Measurements from ENCODE around the gene KIF26A.

Gene KIF26A

GRCh38 chr14:104179564-104180129 is 41.3 kb downstream of the KIF26A start:
- DNase-seq, result no peak

- DNase-seq, result no peak
Observed at GRCh38 chr14:104180561-104181165, 42.3 kb downstream of the KIF26A start.

GRCh38 chr14:104181761-104182530 is 43.6 kb downstream of the KIF26A start:
- DNase-seq, result no peak

GRCh38 chr14:104182857-104183425 is 44.6 kb downstream of the KIF26A start:
- DNase-seq, result no peak

GRCh38 chr14:104183796-104184195 is 45.4 kb downstream of the KIF26A start:
- no peak for DNase-seq

GRCh38 chr14:104184506-104184905 is 46.1 kb downstream of the KIF26A start:
- DNase-seq, result no peak

- no peak for DNase-seq
Observed at GRCh38 chr14:104184911-104185499, 46.6 kb downstream of the KIF26A start.

- no peak for DNase-seq
Observed at GRCh38 chr14:104185916-104186495, 47.6 kb downstream of the KIF26A start.

GRCh38 chr14:104186575-104186974 is 48.2 kb downstream of the KIF26A start:
- DNase-seq, result no peak

- no peak for DNase-seq
Observed at GRCh38 chr14:104187121-104187889, 48.9 kb downstream of the KIF26A start.

- DNase-seq, result no peak
Observed at GRCh38 chr14:104187931-104188726, 49.7 kb downstream of the KIF26A start.

GRCh38 chr14:104188727-104189400 is 50.5 kb downstream of the KIF26A start:
- DNase-seq, result no peak

- no peak for DNase-seq
Observed at GRCh38 chr14:104189629-104190335, 51.4 kb downstream of the KIF26A start.

GRCh38 chr14:104190396-104191000 is 52.1 kb downstream of the KIF26A start:
- no peak for DNase-seq

GRCh38 chr14:104191409-104191997 is 53.1 kb downstream of the KIF26A start:
- no peak for DNase-seq

GRCh38 chr14:104192146-104192882 is 53.9 kb downstream of the KIF26A start:
- no peak for DNase-seq

- no peak for DNase-seq
Observed at GRCh38 chr14:104192883-104193245, 54.5 kb downstream of the KIF26A start.

GRCh38 chr14:104194016-104194415 is 55.6 kb downstream of the KIF26A start:
- no peak for DNase-seq

GRCh38 chr14:104194716-104195115 is 56.3 kb downstream of the KIF26A start:
- no peak for DNase-seq
